ENCODE data around the gene SLC12A5. TPM values are rescaled to one million over a fixed set of nuclear protein-coding genes. Genes with fewer than 3 reads are reported as not detected.

Gene SLC12A5
- total and polyA plus RNA-seq, 2 donors (not counting 1 experiment from before 2014, with no cell fraction given): 0.27 to 0.50 TPM

- DNase-seq (ENCODE audit: low read depth in 2 of 2): no peak
- TF ChIP-seq CTCF (conservative IDR thresholded peaks at IDR 0.05 in 1 of 2, IDR thresholded peaks at IDR 0.05 in 1 of 2; ENCODE audit: low read depth in 1 of 2, low read length in 2 of 2) (no peak), EZH2 (IDR thresholded peaks at IDR 0.05; ENCODE audit: low read length, missing control alignments) (no peak)
- no peaks in the 10 kb centered on the region for H3K79me2 ChIP-seq (ENCODE audit: control insufficient read depth, insufficient read depth, low read length)
- H3K4me1 ChIP-seq (ENCODE audit: control insufficient read depth, extremely low read depth, insufficient read depth, low read length): no peaks in the 10 kb centered on the region
- H3K27me3 ChIP-seq (ENCODE audit: control insufficient read depth, insufficient read depth, low read length): no peaks in the 10 kb centered on the region
- H3K9me3 ChIP-seq (ENCODE audit: control insufficient read depth, insufficient read depth, low read depth, low read length): no peaks in the 10 kb centered on the region
- no peaks in the 10 kb centered on the region for H3K36me3 ChIP-seq (ENCODE audit: control insufficient read depth, insufficient read depth, low read length)
- H3K4me3 ChIP-seq (replicated peaks in 1 of 4; ENCODE audit: control extremely low read depth in 1 of 4, insufficient read depth in 1 of 4, low read depth in 3 of 4, low read length in 4 of 4): no peak overlapping the region
- H3K4me2 ChIP-seq (ENCODE audit: extremely low read depth, insufficient read depth, low read length): no peak overlapping the region
- no peaks in the 10 kb centered on the region for H4K20me1 ChIP-seq (ENCODE audit: control insufficient read depth, extremely low read depth, insufficient read depth, low read length)
- H3K27ac ChIP-seq (ENCODE audit: insufficient read depth, low read length): no peak overlapping the region
- no peak overlapping the region for H2AFZ ChIP-seq (ENCODE audit: low read length)
- H3K9ac ChIP-seq (ENCODE audit: insufficient read depth, low read length): no peak overlapping the region
These were observed 21.4 kb downstream of the SLC12A5 start for GRCh38 chr20:46050444-46050843.

GRCh38 chr20:46050885-46051284, 21.9 kb downstream of the SLC12A5 start:
- no peaks in the 10 kb centered on the region for H3K4me1 ChIP-seq (ENCODE audit: control insufficient read depth, extremely low read depth, insufficient read depth, low read length)
- TF ChIP-seq CTCF (conservative IDR thresholded peaks at IDR 0.05 in 1 of 2, IDR thresholded peaks at IDR 0.05 in 1 of 2; ENCODE audit: low read depth in 1 of 2, low read length in 2 of 2) (no peak), EZH2 (IDR thresholded peaks at IDR 0.05; ENCODE audit: low read length, missing control alignments) (no peak)
- no peaks in the 10 kb centered on the region for H3K79me2 ChIP-seq (ENCODE audit: control insufficient read depth, insufficient read depth, low read length)
- no peaks in the 10 kb centered on the region for H3K27me3 ChIP-seq (ENCODE audit: control insufficient read depth, insufficient read depth, low read length)
- H2AFZ ChIP-seq (ENCODE audit: low read length): no peak overlapping the region
- H3K27ac ChIP-seq (ENCODE audit: insufficient read depth, low read length): no peak overlapping the region
- no peaks in the 10 kb centered on the region for H3K36me3 ChIP-seq (ENCODE audit: control insufficient read depth, insufficient read depth, low read length)
- DNase-seq (ENCODE audit: low read depth in 2 of 2): no peak
- no peaks in the 10 kb centered on the region for H4K20me1 ChIP-seq (ENCODE audit: control insufficient read depth, extremely low read depth, insufficient read depth, low read length)
- no peaks in the 10 kb centered on the region for H3K9me3 ChIP-seq (ENCODE audit: control insufficient read depth, insufficient read depth, low read depth, low read length)
- H3K4me2 ChIP-seq (ENCODE audit: extremely low read depth, insufficient read depth, low read length): no peak overlapping the region
- no peak overlapping the region for H3K9ac ChIP-seq (ENCODE audit: insufficient read depth, low read length)
- no peak overlapping the region for H3K4me3 ChIP-seq (replicated peaks in 1 of 4; ENCODE audit: control extremely low read depth in 1 of 4, insufficient read depth in 1 of 4, low read depth in 3 of 4, low read length in 4 of 4)

GRCh38 chr20:46051556-46052308, 22.7 kb downstream of the SLC12A5 start:
- Histone ChIP-seq H4K20me1 (ENCODE audit: control insufficient read depth, extremely low read depth, insufficient read depth, low read length) (no peaks in the 10 kb centered on the region), H3K27ac (ENCODE audit: insufficient read depth, low read length) (no peak overlapping the region), H3K27me3 (ENCODE audit: control insufficient read depth, insufficient read depth, low read length) (no peaks in the 10 kb centered on the region), H3K4me2 (ENCODE audit: extremely low read depth, insufficient read depth, low read length) (no peak overlapping the region), H3K4me3 (replicated peaks in 1 of 4; ENCODE audit: control extremely low read depth in 1 of 4, insufficient read depth in 1 of 4, low read depth in 3 of 4, low read length in 4 of 4) (no peak overlapping the region), H3K9ac (ENCODE audit: insufficient read depth, low read length) (no peak overlapping the region), H3K9me3 (ENCODE audit: control insufficient read depth, insufficient read depth, low read depth, low read length) (no peaks in the 10 kb centered on the region), H3K4me1 (ENCODE audit: control insufficient read depth, extremely low read depth, insufficient read depth, low read length) (no peaks in the 10 kb centered on the region), H3K79me2 (ENCODE audit: control insufficient read depth, insufficient read depth, low read length) (no peaks in the 10 kb centered on the region), H3K36me3 (ENCODE audit: control insufficient read depth, insufficient read depth, low read length) (no peaks in the 10 kb centered on the region), H2AFZ (ENCODE audit: low read length) (no peak overlapping the region)
- peak in 1 of 2 donors; percentile 31 for DNase-seq (ENCODE audit: low read depth in 2 of 2)
- TF ChIP-seq CTCF (conservative IDR thresholded peaks at IDR 0.05 in 1 of 2, IDR thresholded peaks at IDR 0.05 in 1 of 2; ENCODE audit: low read depth in 1 of 2, low read length in 2 of 2) (no peak), EZH2 (IDR thresholded peaks at IDR 0.05; ENCODE audit: low read length, missing control alignments) (no peak)
